K562 (cell line): Measurements from ENCODE around the gene PPT1. TPM values are rescaled to one million over a fixed set of nuclear protein-coding genes. Genes with fewer than 3 reads are reported as not detected.
A peak's percentile ranks its signal among the peaks of the same experiment; 100 is the strongest.

Experiments used
- ATAC-seq: fragments of 200-7000 bp; cut with Tn5 transposase; 3 replicates; pipeline ENCODE4 v1.9.1; 2020; ENCODE audit warnings: moderate library complexity
- BruUV-seq: library from RNA; stranded (reverse); fragments of 400-500 nt; replicated peaks from 2 replicates; lab custom pipeline; 2021; lab: Mats Ljungman, UMichigan
- CTCF ChIA-PET: fragments of 300-600 bp; formaldehyde crosslinking; extraction: SDS; loops from one replicate; lab custom pipeline; 2021; ENCODE audit warnings: low intra/inter-chr PET ratio; lab: Yijun Ruan, JAX
- POLR2A ChIA-PET: fragments of 300-600, 350-650 bp; sonication (Branson Sonifier 250); formaldehyde crosslinking; extraction: SDS; loops from one replicate; lab custom pipeline; 2021; ENCODE audit warnings: antibody characterized with exemption, inconsistent platforms; lab: Yijun Ruan, JAX
- DNase-seq, 4 experiments: peaks; one replicate each; pipeline versions ENCODE4 v3.0.0 to v3.0.0-alpha.2; 2011 to 2018; ENCODE audit warnings: low spot score in 3 of 4, mixed read lengths in 3 of 4; ENCODE audit errors: extremely low read depth in 1 of 4
- FAIRE-seq: peaks from 2 replicates; lab custom pipeline; 2011; peaks lifted over from hg19 to GRCh38; lab: Jason Lieb, UNC
- H2AFZ ChIP-seq: 2 replicates; pipeline ENCODE4 v1.6.0; 2011; ENCODE audit warnings: low read depth, low read length, control low read depth, inconsistent platforms
- H3K27ac ChIP-seq: fragments of 200-600 bp; 3 replicates; pipeline ENCODE4 v1.8.0; 2011; ENCODE audit warnings: low read depth, mild to moderate bottlenecking, control low read depth, inconsistent platforms, low read length, moderate library complexity, mixed read lengths; ENCODE audit errors: extremely low read depth
- H3K27me3 ChIP-seq, 2 experiments: fragments of 300-600 bp in 1 of 2; 2 replicates in 1 of 2; 3 replicates in 1 of 2; pipeline versions ENCODE4 v1.6.0 to v1.8.0; 2011; ENCODE audit warnings: inconsistent platforms in 2 of 2, low read length in 2 of 2, mild to moderate bottlenecking in 1 of 2, mixed read lengths in 1 of 2, moderate library complexity in 1 of 2; ENCODE audit not compliant: control insufficient read depth in 2 of 2, insufficient read depth in 2 of 2
- H3K36me3 ChIP-seq: fragments of 300-600 bp; 3 replicates; pipeline ENCODE4 v1.8.0; 2011; ENCODE audit warnings: mild to moderate bottlenecking, low read length, inconsistent platforms; ENCODE audit not compliant: control insufficient read depth, insufficient read depth
- H3K4me1 ChIP-seq, 2 experiments: fragments of 200-600 bp in 1 of 2; replicated peaks in 1 of 2; 2 replicates in 1 of 2; 3 replicates in 1 of 2; pipeline versions ENCODE4 v1.5.1 to v1.8.0; 2011; ENCODE audit warnings: inconsistent platforms in 2 of 2, low read length in 2 of 2, mild to moderate bottlenecking in 1 of 2, mixed read lengths in 1 of 2, moderate library complexity in 1 of 2; ENCODE audit not compliant: control insufficient read depth in 2 of 2, insufficient read depth in 2 of 2
- H3K4me2 ChIP-seq: 2 replicates; pipeline ENCODE4 v1.6.1; 2011; ENCODE audit warnings: low read length, control low read depth, inconsistent platforms, mixed read lengths; ENCODE audit not compliant: insufficient read depth
- H3K4me3 ChIP-seq: fragments of 200-600 bp; sonication (generic), shearing (Covaris generic); 2 replicates; pipeline ENCODE4 v1.5.1; 2016; ENCODE audit warnings: control low read depth, inconsistent platforms
- H3K79me2 ChIP-seq: fragments of 200-600 bp; 3 replicates; pipeline ENCODE4 v1.8.0; 2011; ENCODE audit warnings: low read length, inconsistent platforms; ENCODE audit not compliant: control insufficient read depth, insufficient read depth
- H3K9ac ChIP-seq, 2 experiments: 2 replicates each; pipeline versions ENCODE4 v1.6.0 to v1.6.1; 2011; ENCODE audit warnings: low read depth in 2 of 2, low read length in 2 of 2, control low read depth in 1 of 2, inconsistent platforms in 1 of 2, mild to moderate bottlenecking in 1 of 2, mixed read lengths in 1 of 2; ENCODE audit not compliant: insufficient read depth in 1 of 2
- H3K9me1 ChIP-seq: one replicate; pipeline ENCODE4 v1.6.0; 2011; ENCODE audit warnings: inconsistent platforms, mild to moderate bottlenecking, low read length, moderate library complexity; ENCODE audit not compliant: control insufficient read depth, insufficient read depth
- H3K9me3 ChIP-seq: replicated peaks from 2 replicates; pipeline ENCODE4 v1.5.1; 2011; ENCODE audit warnings: low read depth, low read length, inconsistent platforms; ENCODE audit not compliant: control insufficient read depth, insufficient read depth
- H4K20me1 ChIP-seq: replicated peaks from 2 replicates; pipeline ENCODE4 v1.6.1; 2011; ENCODE audit warnings: low read length, inconsistent platforms, mixed read lengths; ENCODE audit not compliant: control insufficient read depth, insufficient read depth
- CBFA2T3 ChIP-seq: fragments of 450-650 bp; IDR thresholded peaks from 2 replicates; pipeline ENCODE4 v1.6.1; 2017
- E2F1 ChIP-seq: sonication (generic); formaldehyde crosslinking; IDR thresholded peaks from 2 replicates; pipeline ENCODE4 v1.8.1; 2023; ENCODE audit warnings: mild to moderate bottlenecking, missing genetic modification reagents, moderate library complexity
- LCOR ChIP-seq: sonication (generic); formaldehyde crosslinking; IDR thresholded peaks from 2 replicates; pipeline ENCODE4 v1.8.0; 2022; ENCODE audit warnings: mild to moderate bottlenecking, missing genetic modification reagents
- MEF2D ChIP-seq: conservative IDR thresholded peaks from 2 replicates; pipeline ENCODE4 v1.6.1; 2016; ENCODE audit warnings: low read depth, missing genetic modification characterization, missing compliant biosample characterization
- NR1H2 ChIP-seq: sonication (generic); formaldehyde crosslinking; IDR thresholded peaks from 2 replicates; pipeline ENCODE4 v1.4.0; 2020; ENCODE audit warnings: mild to moderate bottlenecking, missing genetic modification reagents
- ZNF217 ChIP-seq: sonication (generic); formaldehyde crosslinking; IDR thresholded peaks from 2 replicates; pipeline ENCODE4 v1.8.0; 2022; ENCODE audit warnings: mild to moderate bottlenecking, missing genetic modification reagents
- WGBS: fragments of 100-300 bp; shearing (Covaris generic); methylation state at CpG from one replicate; pipeline ENCODE4 v1.1.6; 2016; ENCODE audit warnings: low coverage, mixed read lengths; ENCODE audit not compliant: insufficient coverage; ENCODE audit errors: missing lambda C conversion rate; 5-methylcytosine and 5-hydroxymethylcytosine counted together
- in situ Hi-C: fragments of 300-500 bp; cut with MboI; formaldehyde crosslinking; loops from 4 replicates; pipeline ENCODE4 v1.15.0; 2018; ENCODE audit warnings: inconsistent platforms, mixed read lengths
- intact Hi-C: fragments of 100-400 bp; cut with micrococcal nuclease; formaldehyde crosslinking; loops from 2 replicates; pipeline ENCODE4 v1.14.2; 2022
- polyA plus RNA-seq, 8 experiments: library from polyadenylated mRNA; depleted of rRNA in 4 of 8; stranded (reverse) in 5 of 8; unstranded in 3 of 8; fragments of >200 nt; fragmentation: Nextera tagmentation in 2 of 8; fragmentation: Illumina TruSeq in 1 of 8; extraction: Ambion mirVana in 2 of 8; extraction: Trizol in 1 of 8; gene quantifications; 2 replicates each; pipeline versions ENCODE4 v1.2.1 to v1.2.3, GENCODE V29; 2011 to 2014; ENCODE audit warnings: inconsistent platforms in 1 of 8, missing spikeins in 1 of 8
- total RNA-seq, 7 experiments: library from RNA; depleted of rRNA in 6 of 7; stranded (reverse); fragments of >200 nt in 6 of 7; fragmentation: Illumina TruSeq in 2 of 7; extraction: Trizol in 2 of 7; gene quantifications; 2 replicates each; pipeline versions ENCODE4 v1.2.1 to v1.2.3, GENCODE V29; 2011 to 2021; ENCODE audit warnings: low replicate concordance in 1 of 7

The PPT1 gene
- total and polyA plus RNA-seq, 9 of the 15 experiments (the other 6 are each of a cell fraction or from before 2014, with no cell fraction given) = 72.2 to 285 (median 143) TPM

- peaks cover 18 to 39% of the 10 kb centered on the region in 2 experiments for H3K4me1 ChIP-seq
- no peak overlapping the region for H2AFZ ChIP-seq
- ChIA-PET POLR2A (interaction anchor here (1.0 to 1.1 kb wide), 2 partner anchors 9 to 25 kb away, joined by 3 to 6 read pairs; no protein-coding TSS in a partner anchor), CTCF (no interaction called here)
- no peak overlapping the region for H3K9ac ChIP-seq
- no peak for DNase-seq
- ATAC-seq = no peak
- peaks cover 92% of the 10 kb centered on the region for H3K79me2 ChIP-seq
- H3K9me1 ChIP-seq = no peaks in the 10 kb centered on the region
- intact Hi-C loops = no loop called here
- 62% methylated on average over 5 of the region's 5 CpGs for WGBS
- H3K9me3 ChIP-seq = no peaks in the 10 kb centered on the region
- BruUV-seq = no TSS peak
- no peak overlapping the region; the same call in 2 of the 3 replicates for H3K27ac ChIP-seq
- FAIRE-seq = no peak
- no peaks in the 10 kb centered on the region for H3K27me3 ChIP-seq
- H4K20me1 ChIP-seq = 0 out of 2 replicates have a peak, but pooled peaks cover 7% of the 10 kb centered on the region
- TF ChIP-seq NR1H2 = no peak
- 0 out of 2 replicates have a peak, but pooled peaks have one; percentile 40 for TF ChIP-seq LCOR
- TF ChIP-seq MEF2D = no peak
- TF ChIP-seq CBFA2T3 = peak; percentile 35; the same call in 1 of the 2 replicates
- 0 out of 2 replicates have a peak, but pooled peaks have one; percentile 34 for TF ChIP-seq E2F1 (CRISPR knock-in tag)
- no peak for TF ChIP-seq ZNF217 (CRISPR knock-in tag)
- no peak overlapping the region for H3K4me2 ChIP-seq
- in situ Hi-C loops = no loop called here
- H3K4me3 ChIP-seq = no peak overlapping the region
- peaks cover 55% of the 10 kb centered on the region for H3K36me3 ChIP-seq
Measured at GRCh38 chr1:40047769-40048168, 49.3 kb downstream of the PPT1 start.
